GM23338 (cell line): Measurements from ENCODE around the gene MCTP1.

Experiments used
- CREB1 ChIP-seq: fragments of 250-450 bp; sonication (Bioruptor Pico); IDR thresholded peaks from 2 replicates; pipeline ENCODE4 v1.5.0; 2020; ENCODE audit warnings: low read depth, mild to moderate bottlenecking, moderate library complexity
- POLR2AphosphoS5 ChIP-seq: IDR thresholded peaks from 2 replicates; pipeline ENCODE4 v1.6.1; 2016; ENCODE audit warnings: antibody characterized with exemption, low read depth

- no peak for TF ChIP-seq POLR2AphosphoS5
- no peak for TF ChIP-seq CREB1 (CRISPR knock-in tag)
These were observed 276.8 kb downstream of the MCTP1 start for GRCh38 chr5:95007921-95008597.
